Natural killer cell (primary cell): ENCODE measurements around the gene KLHDC1. TPM values are rescaled to one million over a fixed set of nuclear protein-coding genes. Genes with fewer than 3 reads are reported as not detected.

Experiments used
- ATAC-seq, 3 donors: fragments of 150-1000 bp in 2 of 3; fragments of 200-7000 bp in 1 of 3; cut with Tn5 transposase; 1 replicate in 1 of 3; 2 replicates in 2 of 3; pipeline ENCODE4 v1.10.0; 2021; ENCODE audit warnings: mild to moderate bottlenecking in 2 of 3, moderate library complexity in 2 of 3
- DNase-seq, 2 donors: peaks; one replicate each; pipeline versions ENCODE4 v3.0.0 to v3.0.0-alpha.2; 2013 to 2021; ENCODE audit warnings: mixed read lengths in 1 of 2
- H3K27ac ChIP-seq: one replicate; pipeline ENCODE4 v1.5.1; 2013; ENCODE audit warnings: mild to moderate bottlenecking, low read length
- H3K27me3 ChIP-seq: one replicate; pipeline ENCODE4 v1.6.1; 2013; ENCODE audit warnings: low read length; ENCODE audit not compliant: control insufficient read depth, insufficient read depth
- H3K36me3 ChIP-seq: one replicate; pipeline ENCODE4 v1.6.1; 2013; ENCODE audit warnings: low read length; ENCODE audit not compliant: control insufficient read depth, insufficient read depth
- H3K4me1 ChIP-seq: one replicate; pipeline ENCODE4 v1.6.1; 2013; ENCODE audit warnings: low read length; ENCODE audit not compliant: control insufficient read depth, insufficient read depth
- H3K4me3 ChIP-seq: one replicate; pipeline ENCODE4 v1.5.1; 2013; ENCODE audit warnings: low read length
- H3K9me3 ChIP-seq: one replicate; pipeline ENCODE4 v1.6.1; 2013; ENCODE audit warnings: low read length; ENCODE audit not compliant: control insufficient read depth, insufficient read depth
- H3K27ac Mint-ChIP-seq, 2 donors: one replicate each; pipeline ENCODE4 v1.8.0; 2022; ENCODE audit warnings: mild to moderate bottlenecking in 2 of 2, mixed read lengths in 2 of 2, moderate library complexity in 1 of 2
- H3K27me3 Mint-ChIP-seq, 2 donors: one replicate each; pipeline ENCODE4 v1.8.0; 2022; ENCODE audit warnings: low read depth in 2 of 2, mixed read lengths in 2 of 2
- H3K36me3 Mint-ChIP-seq: one replicate; pipeline ENCODE4 v1.8.0; 2022; ENCODE audit warnings: mixed read lengths
- H3K4me1 Mint-ChIP-seq, 2 donors: one replicate each; pipeline ENCODE4 v1.8.0; 2022; ENCODE audit warnings: mixed read lengths in 2 of 2
- H3K4me3 Mint-ChIP-seq: one replicate; pipeline ENCODE4 v1.8.0; 2022; ENCODE audit warnings: mild to moderate bottlenecking, moderate library complexity, mixed read lengths
- H3K9me3 Mint-ChIP-seq, 2 donors: one replicate each; pipeline ENCODE4 v1.8.0; 2022; ENCODE audit warnings: mixed read lengths in 2 of 2
- WGBS: methylation state at CpG from one replicate; pipeline ENCODE4 v1.1.7; 2013; ENCODE audit warnings: missing lambda C conversion rate; ENCODE audit not compliant: insufficient coverage; 5-methylcytosine and 5-hydroxymethylcytosine counted together
- intact Hi-C: fragments of 100-400 bp; cut with micrococcal nuclease; formaldehyde crosslinking; loops from one replicate; pipeline ENCODE4 v1.14.2; 2022
- total RNA-seq, 4 donors: library from RNA; stranded (reverse); fragments of 120-200 nt in 1 of 4; gene quantifications; one replicate each; pipeline versions ENCODE4 v1.2.3 to v1.2.4, GENCODE V29; 2013 to 2022
- TF ChIP-seq, protein P1 (sequence below): fragments of 200-600 bp; IDR thresholded peaks from one replicate; pipeline ENCODE4 v1.8.0; 2022; ENCODE audit warnings: antibody characterized with exemption

Gene KLHDC1
- total RNA-seq, 3 donors from 2014 or later (not counting 1 experiment from before 2014, with no cell fraction given), result 6.3 to 7.0 (median 6.9) TPM

DNA sequence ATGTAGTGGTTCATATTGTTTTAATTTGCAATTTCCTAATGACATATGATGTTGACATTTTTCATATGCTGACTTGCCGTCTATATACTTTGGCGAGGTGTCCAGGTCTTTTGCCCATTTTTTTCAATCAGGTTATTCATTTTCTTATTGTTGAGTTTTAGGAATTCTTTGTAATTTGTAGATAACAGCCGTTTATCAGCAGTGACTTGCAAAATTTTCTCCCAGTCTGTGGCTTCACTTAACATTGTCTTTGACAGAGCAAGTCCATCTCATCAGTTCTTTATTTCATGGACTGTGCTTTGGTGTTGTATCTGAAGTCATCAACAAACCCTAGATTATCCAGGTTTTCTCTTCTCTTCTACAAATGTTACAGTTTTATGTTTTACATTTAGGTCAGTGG lies 62.5 kb downstream of the KLHDC1 start:
- Histone ChIP-seq H3K27me3 (no peaks in the 10 kb centered on the region), H3K4me3 (no peak overlapping the region), H3K36me3 (no peaks in the 10 kb centered on the region), H3K9me3 (no peaks in the 10 kb centered on the region), H3K27ac (no peak overlapping the region), H3K4me1 (no peaks in the 10 kb centered on the region)
- Mint-ChIP-seq H3K9me3 (no peaks in the 10 kb centered on the region), H3K27me3 (no peaks in the 10 kb centered on the region), H3K36me3 (no peaks in the 10 kb centered on the region), H3K4me3 (no peak overlapping the region), H3K4me1 (no peaks in the 10 kb centered on the region), H3K27ac (no peak overlapping the region)
- WGBS, result 86% methylated on average over 2 of the region's 3 CpGs
- intact Hi-C loops, result no loop called here
- ATAC-seq (no peak), DNase-seq (no peak)
- TF ChIP-seq, protein P1, sequence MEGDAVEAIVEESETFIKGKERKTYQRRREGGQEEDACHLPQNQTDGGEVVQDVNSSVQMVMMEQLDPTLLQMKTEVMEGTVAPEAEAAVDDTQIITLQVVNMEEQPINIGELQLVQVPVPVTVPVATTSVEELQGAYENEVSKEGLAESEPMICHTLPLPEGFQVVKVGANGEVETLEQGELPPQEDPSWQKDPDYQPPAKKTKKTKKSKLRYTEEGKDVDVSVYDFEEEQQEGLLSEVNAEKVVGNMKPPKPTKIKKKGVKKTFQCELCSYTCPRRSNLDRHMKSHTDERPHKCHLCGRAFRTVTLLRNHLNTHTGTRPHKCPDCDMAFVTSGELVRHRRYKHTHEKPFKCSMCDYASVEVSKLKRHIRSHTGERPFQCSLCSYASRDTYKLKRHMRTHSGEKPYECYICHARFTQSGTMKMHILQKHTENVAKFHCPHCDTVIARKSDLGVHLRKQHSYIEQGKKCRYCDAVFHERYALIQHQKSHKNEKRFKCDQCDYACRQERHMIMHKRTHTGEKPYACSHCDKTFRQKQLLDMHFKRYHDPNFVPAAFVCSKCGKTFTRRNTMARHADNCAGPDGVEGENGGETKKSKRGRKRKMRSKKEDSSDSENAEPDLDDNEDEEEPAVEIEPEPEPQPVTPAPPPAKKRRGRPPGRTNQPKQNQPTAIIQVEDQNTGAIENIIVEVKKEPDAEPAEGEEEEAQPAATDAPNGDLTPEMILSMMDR, result no peak

DNA sequence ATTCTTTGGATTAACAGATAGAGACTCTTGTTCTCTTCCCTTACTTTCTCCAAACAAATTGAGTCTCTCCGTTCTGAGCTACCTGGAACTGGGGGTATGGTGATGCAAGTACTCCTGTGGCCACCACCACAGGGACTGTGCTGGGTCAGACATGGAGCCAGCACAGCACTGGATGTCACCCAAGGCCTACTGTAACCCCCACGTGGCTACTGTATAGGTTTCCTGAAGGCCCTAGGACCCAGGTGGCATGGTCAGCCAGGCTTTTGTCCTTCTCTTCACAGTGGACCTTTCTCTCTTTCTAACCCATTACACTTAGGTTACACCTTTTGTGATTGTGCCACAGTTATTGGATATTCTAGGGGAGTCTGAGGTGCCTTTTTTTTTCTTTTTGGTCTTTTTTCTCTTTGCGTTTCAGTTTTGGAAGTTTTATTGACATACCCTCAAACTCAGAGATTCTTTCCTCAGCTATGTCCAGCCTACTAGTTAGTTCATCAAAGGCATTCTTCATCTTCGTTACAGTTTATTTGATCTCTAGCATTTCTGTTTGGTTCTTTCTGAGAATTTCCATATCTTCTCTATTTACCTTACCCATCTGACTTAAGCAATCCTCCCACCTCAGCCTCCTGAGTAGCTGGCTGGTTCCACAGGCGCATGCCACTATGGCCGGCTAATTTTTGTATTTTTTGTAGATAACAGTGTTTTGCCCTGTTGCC lies 69.1 kb downstream of the KLHDC1 start:
- H3K9me3 ChIP-seq, result no peaks in the 10 kb centered on the region
- Mint-ChIP-seq H3K9me3 (no peaks in the 10 kb centered on the region), H3K27ac (no peak overlapping the region), H3K4me3 (no peak overlapping the region), H3K27me3 (no peaks in the 10 kb centered on the region), H3K36me3 (no peaks in the 10 kb centered on the region), H3K4me1 (peaks cover 3 to 4% of the 10 kb centered on the region in 2 donors)
- H3K27ac ChIP-seq, result no peak overlapping the region
- H3K4me3 ChIP-seq, result no peak overlapping the region
- TF ChIP-seq, protein P1, result no peak
- no peaks in the 10 kb centered on the region for H3K27me3 ChIP-seq
- DNase-seq (no peak), ATAC-seq (no peak)
- 88% methylated on average over 5 of the region's 6 CpGs for WGBS
- H3K36me3 ChIP-seq, result no peaks in the 10 kb centered on the region
- intact Hi-C loops, result no loop called here
- H3K4me1 ChIP-seq, result peaks cover 5% of the 10 kb centered on the region

DNA sequence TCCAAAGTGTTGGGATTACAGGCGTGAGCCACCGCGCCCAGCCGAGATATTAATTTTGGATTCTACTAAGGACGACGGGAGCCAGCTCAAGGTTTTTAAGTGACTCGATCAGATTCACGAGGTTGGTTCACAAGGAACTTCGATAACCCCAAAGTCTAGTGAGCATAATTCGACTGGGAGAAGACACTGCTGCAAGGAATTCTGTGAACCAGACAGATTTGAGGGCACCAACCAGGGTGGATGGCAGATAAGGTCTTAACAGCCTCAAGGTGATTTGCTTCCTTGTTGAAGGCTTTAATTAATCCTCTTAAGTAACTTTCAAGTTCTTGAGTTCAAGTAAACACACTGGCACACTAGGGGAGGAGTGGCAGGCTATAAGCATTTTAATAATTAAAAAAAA lies 73.9 kb downstream of the KLHDC1 start:
- Histone ChIP-seq H3K36me3 (no peaks in the 10 kb centered on the region), H3K9me3 (no peaks in the 10 kb centered on the region), H3K4me1 (peaks cover 22% of the 10 kb centered on the region), H3K27ac (peak overlapping the region; percentile 96), H3K27me3 (no peaks in the 10 kb centered on the region), H3K4me3 (peak overlapping the region; percentile 69)
- Mint-ChIP-seq H3K27me3 (no peaks in the 10 kb centered on the region), H3K36me3 (no peaks in the 10 kb centered on the region), H3K4me3 (peak overlapping the region; percentile 96), H3K4me1 (peaks cover 24 to 30% of the 10 kb centered on the region in 2 donors), H3K9me3 (no peaks in the 10 kb centered on the region), H3K27ac (peak overlapping the region; percentile 97)
- 94% methylated on average over 10 of the region's 10 CpGs for WGBS
- intact Hi-C loops, result no loop called here
- ATAC-seq (no peak), DNase-seq (no peak)
- TF ChIP-seq, protein P1, result no peak

DNA sequence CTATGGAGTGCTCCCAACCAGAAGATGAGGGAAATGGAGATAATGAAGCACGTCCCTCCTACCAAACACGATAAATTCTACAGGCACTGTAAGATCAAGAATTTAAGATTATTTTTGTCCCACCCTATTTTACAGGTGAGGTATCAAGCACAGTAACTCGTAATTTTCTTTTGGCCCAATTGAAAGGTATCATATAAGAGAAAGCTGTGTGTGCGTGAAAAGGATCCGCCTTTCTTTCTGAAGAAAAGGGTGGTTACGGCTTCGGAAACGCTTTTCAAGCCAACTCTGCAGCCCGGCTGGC lies 74.3 kb downstream of the KLHDC1 start:
- no peak for ATAC-seq

More for the DNA sequence above, 74.3 kb downstream of the KLHDC1 start:
- Histone ChIP-seq H3K4me1 (peaks cover 22% of the 10 kb centered on the region), H3K9me3 (no peaks in the 10 kb centered on the region), H3K36me3 (no peaks in the 10 kb centered on the region), H3K4me3 (peak overlapping the region; percentile 69), H3K27me3 (no peaks in the 10 kb centered on the region), H3K27ac (peak overlapping the region; percentile 96)
- Mint-ChIP-seq H3K27me3 (no peaks in the 10 kb centered on the region), H3K9me3 (no peaks in the 10 kb centered on the region), H3K27ac (peak overlapping the region; percentile 97), H3K4me1 (peaks cover 24 to 30% of the 10 kb centered on the region in 2 donors), H3K36me3 (no peaks in the 10 kb centered on the region), H3K4me3 (peak overlapping the region; percentile 96)
- peak in 1 of 2 donors; percentile 86 for DNase-seq
- WGBS, result 0% methylated on average over 8 of the region's 9 CpGs
- TF ChIP-seq, protein P1, result no peak
- intact Hi-C loops, result no loop called here
